Measurements from ENCODE around the gene STMND1.

Gene STMND1

GRCh38 chr6:17167327-17167979 is 65.6 kb downstream of the STMND1 start:
- DNase-seq, result peak; percentile 67

- DNase-seq, result no peak
These were observed 67.4 kb downstream of the STMND1 start for GRCh38 chr6:17169291-17169690.

GRCh38 chr6:17169711-17170110 is 67.9 kb downstream of the STMND1 start:
- DNase-seq, result no peak

- no peak for DNase-seq
These were observed 71.1 kb downstream of the STMND1 start for GRCh38 chr6:17172836-17173470.

- DNase-seq, result no peak
These were observed 76.5 kb downstream of the STMND1 start for GRCh38 chr6:17178326-17178725.

GRCh38 chr6:17178754-17179529 is 77.1 kb downstream of the STMND1 start:
- DNase-seq, result no peak

- no peak for DNase-seq
These were observed 77.8 kb downstream of the STMND1 start for GRCh38 chr6:17179530-17180073.
